NOMO-1 (cell line): ENCODE measurements around the gene RORB.

Experiments used
- DNase-seq, 2 experiments: peaks; one replicate each; lab custom pipeline; 2025; ENCODE audit not compliant: unreplicated experiment in 2 of 2; lab: John Stamatoyannopoulos, UW

The RORB gene

DNA sequence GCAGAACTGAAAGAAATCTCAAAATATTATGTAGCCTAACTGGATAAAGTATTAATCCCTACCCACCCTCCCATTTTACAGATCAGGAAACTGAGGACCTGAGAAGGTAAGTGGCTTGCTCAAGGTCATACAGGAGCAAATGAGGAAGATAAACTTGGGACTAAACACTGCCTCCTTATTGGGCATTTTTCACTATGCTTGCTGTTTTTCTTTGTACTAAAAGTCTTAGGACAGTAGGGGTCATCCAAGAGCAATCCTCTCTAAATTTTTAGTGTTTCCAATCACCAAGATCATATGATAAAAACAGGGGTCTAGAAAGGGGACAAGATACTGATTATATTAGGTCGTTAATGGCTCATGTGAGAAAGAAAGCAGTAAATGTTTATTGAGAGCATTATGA is 80.8 kb downstream of the RORB start:
- DNase-seq, result peak in 1 of 2 experiments; percentile 15

- no peak for DNase-seq
Observed at GRCh38 chr9:74589576-74589975, 92.4 kb downstream of the RORB start.

DNA sequence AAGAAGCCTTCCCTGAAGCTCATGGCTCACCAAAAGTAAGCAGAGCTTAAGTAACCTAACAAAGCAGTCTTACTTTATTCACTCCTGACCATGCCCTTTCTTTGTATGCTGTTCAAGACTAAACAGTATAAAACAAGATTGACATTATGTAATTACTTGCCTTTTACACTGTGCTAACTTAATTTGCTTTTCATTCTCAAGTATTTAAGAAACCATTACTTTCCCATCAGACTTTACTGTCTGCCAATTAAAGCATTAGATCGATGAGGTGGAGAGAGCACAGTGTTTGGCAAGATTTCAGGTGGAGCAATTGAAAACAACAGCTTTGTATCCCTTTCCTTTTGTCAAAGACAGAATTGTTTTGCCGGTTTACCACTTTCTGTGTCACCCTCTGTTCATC is 98.2 kb downstream of the RORB start:
- DNase-seq, result no peak

GRCh38 chr9:74598874-74599273 is 101.7 kb downstream of the RORB start:
- no peak for DNase-seq

- peak in 1 of 2 experiments; percentile 44 for DNase-seq
Observed at GRCh38 chr9:74609671-74610405, 112.7 kb downstream of the RORB start.

DNA sequence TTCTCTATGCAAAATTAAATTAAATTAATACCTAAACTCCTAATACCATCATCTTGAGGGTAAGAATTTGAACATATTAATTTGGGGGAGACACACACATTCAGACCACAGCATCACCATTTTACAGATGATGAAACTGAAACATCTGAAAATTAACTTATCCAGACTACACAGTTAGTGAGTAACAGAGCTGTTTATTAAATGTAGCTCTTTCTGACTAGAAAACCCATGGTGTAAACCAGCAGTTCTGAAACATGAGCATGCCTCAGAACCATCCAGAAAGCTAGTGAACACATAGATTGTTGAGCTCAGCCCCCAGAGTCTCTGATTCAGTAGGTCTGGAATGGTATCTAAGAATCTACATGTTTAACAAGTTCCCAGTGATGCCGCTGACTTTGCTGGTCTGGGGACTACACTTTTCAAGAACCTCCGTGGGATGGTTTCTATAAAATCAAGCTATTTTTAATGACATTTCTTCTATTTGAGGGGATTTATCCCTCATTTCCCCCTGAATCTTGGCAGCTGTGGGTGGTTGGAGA is 113.5 kb downstream of the RORB start:
- DNase-seq, result no peak

DNA sequence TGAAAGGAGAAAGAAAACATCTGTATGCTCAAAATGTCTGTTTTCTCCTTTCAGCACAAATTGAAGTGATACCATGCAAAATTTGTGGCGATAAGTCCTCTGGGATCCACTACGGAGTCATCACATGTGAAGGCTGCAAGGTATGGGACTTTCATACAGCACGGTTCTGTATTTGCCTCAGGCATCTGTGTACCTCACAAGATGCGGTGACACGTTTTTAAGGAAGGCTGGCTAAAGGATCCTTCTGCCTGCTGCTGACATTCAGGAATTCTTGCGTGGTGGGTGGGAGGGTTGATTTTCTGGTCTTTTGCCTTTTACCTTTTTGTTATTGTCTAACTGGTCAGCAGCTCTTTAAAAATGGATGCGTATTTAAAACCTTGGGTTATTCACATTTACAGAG is 133.1 kb downstream of the RORB start:
- DNase-seq, result no peak

DNA sequence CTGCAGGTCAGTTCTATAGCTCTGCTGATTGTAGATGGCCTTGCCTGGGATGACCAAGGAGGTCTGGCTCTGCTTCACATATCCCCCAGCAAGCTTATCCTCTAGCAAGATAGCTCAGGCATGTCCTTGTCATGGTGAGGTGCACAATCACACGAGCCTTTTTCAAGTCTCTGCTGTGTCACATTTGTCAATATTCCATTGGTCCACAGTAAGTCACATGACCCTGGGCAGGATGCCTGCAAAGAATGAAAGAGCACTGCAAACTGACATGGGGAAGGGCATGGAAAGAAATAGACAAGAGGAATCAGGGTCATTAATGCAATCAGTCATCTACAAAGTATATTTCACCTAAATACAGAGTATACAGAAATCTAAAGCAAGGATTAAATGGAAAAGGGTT is 142.0 kb downstream of the RORB start:
- no peak for DNase-seq

- no peak for DNase-seq
Observed at GRCh38 chr9:74642376-74642775, 145.2 kb downstream of the RORB start.

DNA sequence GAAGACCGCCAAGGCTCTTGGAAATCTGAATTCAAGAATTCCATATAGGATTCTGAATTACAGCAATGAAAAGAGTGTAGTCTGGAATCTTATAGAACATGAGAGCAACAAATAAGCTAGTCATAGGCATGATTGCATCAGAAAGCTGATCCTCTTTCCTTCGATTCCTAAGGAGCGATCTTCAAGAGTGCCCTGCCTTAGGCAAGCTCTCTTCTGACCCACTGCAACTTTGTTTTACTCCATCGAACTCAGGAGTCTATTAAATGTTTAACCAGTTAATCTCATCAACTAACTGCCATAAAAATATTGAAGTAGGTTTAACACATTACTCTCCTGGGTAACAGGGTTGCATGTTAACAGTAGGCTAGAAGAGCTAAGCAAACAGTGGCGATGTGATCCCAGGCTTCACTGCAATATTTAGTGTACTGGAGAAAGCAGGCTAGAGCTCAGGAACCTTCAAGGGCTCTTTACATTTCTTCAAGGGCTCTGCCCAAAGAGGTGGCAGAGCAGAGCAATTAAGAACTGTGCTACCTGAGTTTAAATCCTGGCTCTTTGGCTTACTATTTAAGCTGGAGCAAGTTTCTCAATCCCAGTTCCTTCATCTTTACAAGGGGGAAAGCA is 146.3 kb downstream of the RORB start:
- DNase-seq, result no peak

GRCh38 chr9:74644023-74644422 is 146.9 kb downstream of the RORB start:
- no peak for DNase-seq

- DNase-seq, result no peak
Observed at GRCh38 chr9:74645007-74645639, 148.0 kb downstream of the RORB start.

DNA sequence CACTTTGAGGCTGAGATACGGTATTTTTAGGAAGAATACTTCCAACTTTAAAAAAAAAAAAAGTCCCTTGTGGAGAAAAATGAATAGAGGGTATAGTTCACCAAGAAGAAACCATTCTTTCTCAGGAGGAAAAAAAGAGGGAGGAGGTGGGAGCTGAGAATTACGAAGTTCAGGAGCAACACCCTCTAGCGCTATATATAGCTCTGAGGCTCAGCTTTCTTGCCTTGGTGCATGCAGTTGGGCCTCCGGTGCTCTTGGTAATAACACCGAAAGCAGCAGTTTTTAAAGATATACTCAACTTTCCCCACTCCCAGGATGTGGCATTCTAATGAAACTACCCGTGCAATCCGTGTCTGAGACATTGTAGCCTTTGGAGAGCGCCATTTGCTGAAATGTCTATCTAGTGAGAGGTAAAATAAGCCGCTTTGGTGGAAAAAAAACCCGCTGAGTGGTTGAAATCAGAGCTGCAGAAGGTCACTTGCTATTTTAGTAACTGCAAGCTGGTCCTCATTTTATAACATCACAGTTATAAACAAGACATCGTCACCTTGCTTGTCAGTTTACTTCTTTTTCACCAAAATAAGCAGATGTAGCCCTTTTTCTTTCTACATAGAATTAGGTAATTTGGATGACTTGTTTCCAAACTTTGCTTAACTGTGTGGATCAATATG is 156.4 kb downstream of the RORB start:
- no peak for DNase-seq

- DNase-seq, result no peak
Observed at GRCh38 chr9:74662674-74663073, 165.5 kb downstream of the RORB start.

- DNase-seq, result no peak
Observed at GRCh38 chr9:74663439-74663838, 166.3 kb downstream of the RORB start.

DNA sequence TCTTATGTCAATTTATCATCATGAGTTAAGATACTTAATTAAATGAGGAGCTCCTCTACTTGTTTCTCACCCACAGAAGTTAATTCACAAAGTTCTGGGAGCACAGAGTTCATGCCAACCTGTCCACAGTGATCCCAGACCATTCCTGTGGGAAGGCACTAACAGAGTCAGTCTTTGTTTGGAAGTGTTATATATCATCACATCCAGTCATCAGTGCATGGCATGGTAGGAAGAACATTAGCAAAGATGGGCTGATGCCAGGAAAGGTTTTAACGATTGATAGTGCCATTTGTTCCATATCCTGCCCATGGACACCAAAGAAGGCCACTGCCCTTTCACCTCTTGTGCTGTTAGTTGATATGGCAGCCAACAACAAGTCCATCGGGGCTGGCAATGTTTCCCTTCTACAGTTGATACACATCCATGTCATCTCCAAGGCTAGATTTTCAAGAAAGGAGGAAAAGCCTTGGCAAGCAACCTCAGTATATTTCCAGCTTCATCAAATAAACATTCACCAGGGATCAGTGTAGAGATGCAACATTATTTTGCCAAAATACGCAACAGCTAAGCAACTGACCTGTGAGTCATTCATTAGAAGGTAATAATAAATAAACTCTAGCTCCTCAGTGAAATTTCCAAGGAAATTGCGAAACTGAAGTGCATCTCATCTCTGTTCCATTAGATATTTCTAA is 169.6 kb downstream of the RORB start:
- DNase-seq, result no peak

DNA sequence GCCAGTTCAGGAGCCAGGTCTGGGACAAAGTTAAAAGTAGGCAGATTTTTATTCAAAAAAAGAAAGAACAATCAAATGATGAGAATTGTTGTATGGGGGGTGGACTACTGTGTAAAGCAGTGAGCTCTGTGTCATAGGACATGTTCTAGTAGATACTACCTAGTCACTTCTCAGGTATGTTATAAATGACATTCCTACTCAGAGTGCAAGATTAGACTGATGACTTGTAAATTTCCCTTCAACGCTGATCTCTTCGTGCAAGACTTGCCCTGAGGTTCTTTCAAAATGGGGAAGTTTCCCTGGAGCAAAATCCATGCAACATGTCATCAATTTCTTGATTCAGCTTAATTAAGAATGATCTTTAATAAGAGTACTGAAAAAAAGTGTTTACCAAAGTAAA is 175.1 kb downstream of the RORB start:
- no peak for DNase-seq

DNA sequence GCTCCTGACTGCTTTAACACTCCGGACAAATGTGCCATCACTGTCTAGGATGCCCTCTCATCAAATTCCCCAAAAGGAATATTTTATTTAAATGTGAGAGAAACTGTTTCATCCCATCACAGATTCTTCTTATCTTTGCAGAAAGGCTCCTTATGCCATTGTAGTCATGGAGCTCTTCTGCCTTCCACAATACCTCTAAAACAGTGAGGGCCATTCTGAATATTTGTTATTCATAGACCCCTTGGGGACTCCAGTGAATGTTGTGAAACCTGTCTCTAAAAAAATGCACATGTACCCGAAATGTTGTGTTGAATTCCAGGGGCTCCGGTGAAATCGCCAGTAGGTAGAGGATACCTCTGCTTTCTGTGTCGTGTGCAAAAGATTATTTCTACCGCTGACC is 176.9 kb downstream of the RORB start:
- DNase-seq, result no peak

DNA sequence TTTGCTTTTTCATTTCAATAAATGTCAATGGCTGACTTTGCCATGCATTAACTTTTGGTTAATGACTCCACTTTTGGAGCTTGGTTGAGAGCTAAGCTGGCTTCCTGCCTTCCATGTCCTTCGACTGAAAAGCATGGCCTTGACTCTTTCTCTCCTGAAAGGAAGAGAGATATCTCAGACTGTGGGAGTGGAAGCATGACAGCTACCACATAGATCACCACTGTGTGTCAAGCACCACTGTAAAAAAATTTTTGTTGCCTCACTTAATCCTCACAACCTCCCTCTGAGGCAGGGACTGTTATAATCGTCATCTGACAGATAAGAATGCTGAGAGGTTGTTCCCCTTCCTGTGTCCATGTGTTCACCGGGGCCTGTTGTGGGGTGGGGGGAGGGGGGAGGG is 184.8 kb downstream of the RORB start:
- no peak for DNase-seq

GRCh38 chr9:74683322-74683721 is 186.2 kb downstream of the RORB start:
- no peak for DNase-seq

- DNase-seq, result no peak
Observed at GRCh38 chr9:74691058-74691457, 193.9 kb downstream of the RORB start.
